IPS-15b (cell line): ENCODE measurements around the gene SIMC1.

ENCODE experiments used
- H3K27me3 ChIP-seq: one replicate; pipeline ENCODE4 v1.6.1; 2013; ENCODE audit warnings: low read length; ENCODE audit not compliant: control insufficient read depth, insufficient read depth
- H3K36me3 ChIP-seq: one replicate; pipeline ENCODE4 v1.6.1; 2013; ENCODE audit warnings: low read length; ENCODE audit not compliant: control insufficient read depth, insufficient read depth
- H3K4me1 ChIP-seq: one replicate; pipeline ENCODE4 v1.6.1; 2013; ENCODE audit warnings: mild to moderate bottlenecking, low read length; ENCODE audit not compliant: control insufficient read depth, insufficient read depth
- H3K4me3 ChIP-seq: one replicate; pipeline ENCODE4 v1.5.1; 2013; ENCODE audit warnings: low read depth, low read length
- H3K9ac ChIP-seq: one replicate; pipeline ENCODE4 v1.6.1; 2013; ENCODE audit warnings: low read depth, mild to moderate bottlenecking, low read length
- H3K9me3 ChIP-seq: one replicate; pipeline ENCODE4 v1.6.1; 2013; ENCODE audit warnings: mild to moderate bottlenecking, low read length; ENCODE audit not compliant: control insufficient read depth, insufficient read depth

Gene SIMC1

GRCh38 chr5:176337913-176338312 lies 99.7 kb downstream of the SIMC1 start:
- H3K4me1 ChIP-seq, result no peaks in the 10 kb centered on the region
- H3K36me3 ChIP-seq, result no peaks in the 10 kb centered on the region
- H3K27me3 ChIP-seq, result no peaks in the 10 kb centered on the region
- no peaks in the 10 kb centered on the region for H3K9me3 ChIP-seq
- H3K9ac ChIP-seq, result no peak overlapping the region
- H3K4me3 ChIP-seq, result no peak overlapping the region

GRCh38 chr5:176339304-176339703 lies 101.1 kb downstream of the SIMC1 start:
- no peaks in the 10 kb centered on the region for H3K9me3 ChIP-seq
- H3K4me1 ChIP-seq, result no peaks in the 10 kb centered on the region
- H3K36me3 ChIP-seq, result no peaks in the 10 kb centered on the region
- no peak overlapping the region for H3K4me3 ChIP-seq
- no peaks in the 10 kb centered on the region for H3K27me3 ChIP-seq
- no peak overlapping the region for H3K9ac ChIP-seq

GRCh38 chr5:176341325-176342157 lies 103.3 kb downstream of the SIMC1 start:
- Histone ChIP-seq H3K4me3 (no peak overlapping the region), H3K9me3 (no peaks in the 10 kb centered on the region), H3K27me3 (no peaks in the 10 kb centered on the region), H3K9ac (no peak overlapping the region), H3K4me1 (no peaks in the 10 kb centered on the region), H3K36me3 (no peaks in the 10 kb centered on the region)

GRCh38 chr5:176342158-176342483 lies 103.9 kb downstream of the SIMC1 start:
- no peaks in the 10 kb centered on the region for H3K4me1 ChIP-seq
- no peak overlapping the region for H3K4me3 ChIP-seq
- peaks cover 2% of the 10 kb centered on the region for H3K36me3 ChIP-seq
- H3K9ac ChIP-seq, result no peak overlapping the region
- no peaks in the 10 kb centered on the region for H3K9me3 ChIP-seq
- no peaks in the 10 kb centered on the region for H3K27me3 ChIP-seq

GRCh38 chr5:176342766-176343458 lies 104.7 kb downstream of the SIMC1 start:
- Histone ChIP-seq H3K9ac (no peak overlapping the region), H3K36me3 (peaks cover 2% of the 10 kb centered on the region), H3K27me3 (no peaks in the 10 kb centered on the region), H3K4me1 (no peaks in the 10 kb centered on the region), H3K4me3 (no peak overlapping the region), H3K9me3 (no peaks in the 10 kb centered on the region)

GRCh38 chr5:176350416-176350815 lies 112.2 kb downstream of the SIMC1 start:
- no peaks in the 10 kb centered on the region for H3K9me3 ChIP-seq
- no peaks in the 10 kb centered on the region for H3K27me3 ChIP-seq
- H3K36me3 ChIP-seq, result peaks cover 33% of the 10 kb centered on the region
- H3K4me1 ChIP-seq, result no peaks in the 10 kb centered on the region
- H3K9ac ChIP-seq, result no peak overlapping the region
- no peak overlapping the region for H3K4me3 ChIP-seq

- Histone ChIP-seq H3K9ac (no peak overlapping the region), H3K9me3 (no peaks in the 10 kb centered on the region), H3K4me1 (no peaks in the 10 kb centered on the region), H3K27me3 (no peaks in the 10 kb centered on the region), H3K36me3 (peaks cover 31% of the 10 kb centered on the region), H3K4me3 (no peak overlapping the region)
Measured at GRCh38 chr5:176352116-176352878, 114.1 kb downstream of the SIMC1 start.

- H3K4me3 ChIP-seq, result no peak overlapping the region
- H3K9me3 ChIP-seq, result no peaks in the 10 kb centered on the region
- H3K36me3 ChIP-seq, result peaks cover 32% of the 10 kb centered on the region
- H3K4me1 ChIP-seq, result no peaks in the 10 kb centered on the region
- no peak overlapping the region for H3K9ac ChIP-seq
- no peaks in the 10 kb centered on the region for H3K27me3 ChIP-seq
Measured at GRCh38 chr5:176353533-176353932, 115.3 kb downstream of the SIMC1 start.

- no peaks in the 10 kb centered on the region for H3K9me3 ChIP-seq
- no peak overlapping the region for H3K4me3 ChIP-seq
- H3K4me1 ChIP-seq, result no peaks in the 10 kb centered on the region
- H3K27me3 ChIP-seq, result no peaks in the 10 kb centered on the region
- H3K9ac ChIP-seq, result no peak overlapping the region
- H3K36me3 ChIP-seq, result peaks cover 23% of the 10 kb centered on the region
Measured at GRCh38 chr5:176355400-176356178, 117.4 kb downstream of the SIMC1 start.

- Histone ChIP-seq H3K36me3 (peaks cover 23% of the 10 kb centered on the region), H3K9ac (no peak overlapping the region), H3K4me1 (no peaks in the 10 kb centered on the region), H3K27me3 (no peaks in the 10 kb centered on the region), H3K4me3 (no peak overlapping the region), H3K9me3 (no peaks in the 10 kb centered on the region)
Measured at GRCh38 chr5:176356179-176356566, 117.9 kb downstream of the SIMC1 start.

GRCh38 chr5:176359658-176360057 lies 121.4 kb downstream of the SIMC1 start:
- Histone ChIP-seq H3K36me3 (peaks cover 8% of the 10 kb centered on the region), H3K27me3 (peaks cover 26% of the 10 kb centered on the region), H3K9me3 (no peaks in the 10 kb centered on the region), H3K4me1 (no peaks in the 10 kb centered on the region), H3K9ac (no peak overlapping the region), H3K4me3 (peak overlapping the region; percentile 11)
